RWPE2 (cell line): ENCODE data around the gene CASP3.

Source experiments
- ATAC-seq: fragments of 200-7000 bp; cut with Tn5 transposase; 3 replicates; pipeline ENCODE4 v1.9.1; 2021; ENCODE audit warnings: low read depth
- DNase-seq: peaks from one replicate; pipeline ENCODE4 v3.0.0-alpha.2; 2020; ENCODE audit warnings: low spot score
- H3K27ac ChIP-seq: fragments of 450-650 bp; 2 replicates; pipeline ENCODE4 v1.5.1; 2017; ENCODE audit warnings: mild to moderate bottlenecking; ENCODE audit not compliant: poor library complexity, severe bottlenecking
- H3K27me3 ChIP-seq: fragments of 250-450 bp; sonication (Bioruptor Pico); 2 replicates; pipeline ENCODE4 v1.5.1; 2021; ENCODE audit warnings: mild to moderate bottlenecking, moderate library complexity; ENCODE audit not compliant: insufficient read depth, poor library complexity, severe bottlenecking
- H3K36me3 ChIP-seq: fragments of 250-450 bp; sonication (Bioruptor Pico); 2 replicates; pipeline ENCODE4 v1.5.1; 2020; ENCODE audit warnings: low read depth, mild to moderate bottlenecking, moderate library complexity
- H3K4me1 ChIP-seq: fragments of 250-450 bp; sonication (Bioruptor Pico); 2 replicates; pipeline ENCODE4 v1.5.1; 2021; ENCODE audit warnings: mild to moderate bottlenecking, moderate library complexity; ENCODE audit not compliant: insufficient read depth, poor library complexity, severe bottlenecking
- H3K4me3 ChIP-seq: fragments of 250-450 bp; sonication (Bioruptor Pico); 2 replicates; pipeline ENCODE4 v1.5.1; 2021; ENCODE audit warnings: mild to moderate bottlenecking, moderate library complexity; ENCODE audit not compliant: severe bottlenecking
- H3K9me3 ChIP-seq: fragments of 250-450 bp; sonication (Bioruptor Pico); 2 replicates; pipeline ENCODE4 v1.5.1; 2021; ENCODE audit warnings: mild to moderate bottlenecking, moderate library complexity; ENCODE audit not compliant: severe bottlenecking
- CTCF ChIP-seq: fragments of 450-650 bp; IDR thresholded peaks from one replicate; pipeline ENCODE4 v1.5.1; 2017; ENCODE audit warnings: mild to moderate bottlenecking, moderate library complexity; ENCODE audit not compliant: poor library complexity, severe bottlenecking

Gene CASP3

GRCh38 chr4:184681916-184682315, 32.7 kb upstream of the CASP3 start:
- DNase-seq (no peak), ATAC-seq (no peak)
- no peaks in the 10 kb centered on the region for H3K27me3 ChIP-seq
- H3K36me3 ChIP-seq, result peaks cover 30% of the 10 kb centered on the region; the same call in 1 of the 2 replicates
- H3K4me1 ChIP-seq, result peaks cover 14% of the 10 kb centered on the region
- TF ChIP-seq CTCF, result no peak
- no peak overlapping the region for H3K27ac ChIP-seq
- H3K4me3 ChIP-seq, result no peak overlapping the region
- H3K9me3 ChIP-seq, result no peaks in the 10 kb centered on the region

GRCh38 chr4:184680698-184681097, 31.5 kb upstream of the CASP3 start:
- Histone ChIP-seq H3K4me3 (no peak overlapping the region), H3K4me1 (peaks cover 14% of the 10 kb centered on the region), H3K9me3 (no peaks in the 10 kb centered on the region), H3K36me3 (peaks cover 27% of the 10 kb centered on the region; the same call in 1 of the 2 replicates), H3K27ac (no peak overlapping the region), H3K27me3 (no peaks in the 10 kb centered on the region)
- ATAC-seq, result peak; percentile 29; the same call in 1 of the 3 replicates
- TF ChIP-seq CTCF, result no peak
- no peak for DNase-seq

GRCh38 chr4:184675821-184676492, 26.7 kb upstream of the CASP3 start:
- DNase-seq (no peak), ATAC-seq (no peak)
- no peak overlapping the region for H3K27ac ChIP-seq
- peaks cover 11% of the 10 kb centered on the region for H3K4me1 ChIP-seq
- H3K36me3 ChIP-seq, result peaks cover 54% of the 10 kb centered on the region
- no peaks in the 10 kb centered on the region for H3K27me3 ChIP-seq
- TF ChIP-seq CTCF, result no peak
- no peak overlapping the region for H3K4me3 ChIP-seq
- no peaks in the 10 kb centered on the region for H3K9me3 ChIP-seq

GRCh38 chr4:184675018-184675417, 25.8 kb upstream of the CASP3 start:
- H3K27ac ChIP-seq, result no peak overlapping the region
- no peak for ATAC-seq

More at GRCh38 chr4:184675018-184675417, 25.8 kb upstream of the CASP3 start:
- Histone ChIP-seq H3K4me1 (peaks cover 8% of the 10 kb centered on the region), H3K36me3 (peaks cover 60% of the 10 kb centered on the region), H3K4me3 (no peak overlapping the region), H3K27me3 (no peaks in the 10 kb centered on the region), H3K9me3 (no peaks in the 10 kb centered on the region)
- no peak for DNase-seq
- TF ChIP-seq CTCF, result no peak
